ENCODE data around the gene CCNI2. TPM values are rescaled to one million over a fixed set of nuclear protein-coding genes. Genes with fewer than 3 reads are reported as not detected.
A peak's percentile ranks its signal among the peaks of the same experiment; 100 is the strongest.

The CCNI2 gene
- total RNA-seq, 2 experiments from 2014 or later, result 6.9 to 8.4 TPM

DNA sequence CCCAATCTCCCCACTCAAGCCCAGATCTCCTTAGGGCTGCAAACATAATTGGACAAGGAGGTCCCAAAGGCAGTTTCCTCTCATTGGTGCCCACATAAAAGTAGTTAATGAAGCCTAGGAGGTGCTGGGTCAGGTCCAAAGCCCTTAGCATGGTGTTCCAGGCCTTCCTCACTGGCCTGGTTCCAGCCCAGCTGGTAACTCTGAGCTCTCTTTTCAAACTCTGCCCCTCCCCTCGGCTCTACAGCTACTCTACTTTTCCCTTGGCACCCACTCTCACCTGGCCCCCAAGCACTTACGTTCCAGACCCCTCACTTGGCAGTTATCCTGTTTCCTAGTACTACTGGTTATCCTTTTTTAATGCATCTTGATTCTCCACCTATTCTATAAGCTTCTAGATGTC, 19.9 kb downstream of the CCNI2 start:
- H3K27me3 Mint-ChIP-seq, result no peaks in the 10 kb centered on the region
- no peak overlapping the region for H3K4me3 Mint-ChIP-seq
- no peaks in the 10 kb centered on the region for H3K4me1 Mint-ChIP-seq
- H3K27ac Mint-ChIP-seq, result no peak overlapping the region
- no peaks in the 10 kb centered on the region for H3K36me3 Mint-ChIP-seq
- DNase-seq, result no peak
- H3K9me3 Mint-ChIP-seq, result no peaks in the 10 kb centered on the region

DNA sequence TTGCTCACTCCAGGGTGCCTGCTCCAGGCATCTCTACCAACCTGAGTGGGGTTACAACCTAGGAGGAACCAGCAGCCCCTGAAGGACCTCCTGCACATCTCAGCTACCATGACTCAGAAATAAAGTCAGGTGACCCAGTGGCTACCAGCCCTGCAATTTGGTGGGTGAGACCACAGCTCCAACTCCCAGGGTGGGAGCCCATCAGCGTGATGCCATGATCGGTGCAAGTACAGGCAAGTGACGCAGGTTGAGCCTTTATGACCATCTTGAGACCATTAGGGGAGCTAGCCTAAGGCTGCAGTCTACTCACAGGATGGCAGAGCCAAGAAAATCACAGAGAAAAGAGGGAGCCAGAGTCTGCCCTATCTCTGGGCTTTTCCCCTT, 21.3 kb downstream of the CCNI2 start:
- Mint-ChIP-seq H3K9me3 (no peaks in the 10 kb centered on the region), H3K4me1 (no peaks in the 10 kb centered on the region), H3K36me3 (no peaks in the 10 kb centered on the region), H3K27me3 (no peaks in the 10 kb centered on the region), H3K4me3 (no peak overlapping the region), H3K27ac (no peak overlapping the region)
- DNase-seq, result no peak

DNA sequence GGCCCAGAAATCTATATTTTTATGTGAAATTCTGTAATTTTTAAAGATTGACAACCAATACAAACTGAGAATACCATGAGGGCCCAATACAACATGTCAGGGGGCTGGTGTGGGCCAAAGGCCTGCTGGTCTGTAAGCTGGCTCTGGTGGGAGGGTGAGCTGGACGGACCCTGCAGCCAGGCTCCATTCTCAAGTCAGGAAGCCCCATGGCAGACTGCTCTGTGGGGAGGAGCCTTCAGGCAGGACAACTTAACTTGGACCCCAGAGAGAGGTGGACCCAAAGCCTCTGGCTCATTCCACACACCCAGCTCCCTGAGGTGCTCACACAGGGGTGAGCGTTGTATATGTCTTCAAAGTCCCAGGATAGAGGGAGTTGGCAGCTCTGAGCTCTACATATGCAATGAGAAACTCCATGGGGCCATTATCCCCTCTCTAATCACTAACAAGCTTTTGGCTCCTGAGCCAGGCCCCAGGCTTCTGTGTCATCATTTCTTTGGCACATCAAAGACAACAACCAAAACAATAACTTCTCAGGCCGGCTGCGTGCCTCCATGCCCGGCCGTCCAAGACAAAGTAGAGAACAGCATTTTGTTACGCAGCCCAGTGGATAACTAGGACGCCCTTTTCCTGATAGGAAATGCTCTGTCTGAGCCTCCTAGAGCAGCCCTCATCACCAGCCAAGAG, 23.4 kb downstream of the CCNI2 start:
- Mint-ChIP-seq H3K27me3 (no peaks in the 10 kb centered on the region), H3K27ac (no peak overlapping the region), H3K9me3 (no peaks in the 10 kb centered on the region), H3K36me3 (no peaks in the 10 kb centered on the region), H3K4me3 (no peak overlapping the region), H3K4me1 (no peaks in the 10 kb centered on the region)
- DNase-seq, result no peak

DNA sequence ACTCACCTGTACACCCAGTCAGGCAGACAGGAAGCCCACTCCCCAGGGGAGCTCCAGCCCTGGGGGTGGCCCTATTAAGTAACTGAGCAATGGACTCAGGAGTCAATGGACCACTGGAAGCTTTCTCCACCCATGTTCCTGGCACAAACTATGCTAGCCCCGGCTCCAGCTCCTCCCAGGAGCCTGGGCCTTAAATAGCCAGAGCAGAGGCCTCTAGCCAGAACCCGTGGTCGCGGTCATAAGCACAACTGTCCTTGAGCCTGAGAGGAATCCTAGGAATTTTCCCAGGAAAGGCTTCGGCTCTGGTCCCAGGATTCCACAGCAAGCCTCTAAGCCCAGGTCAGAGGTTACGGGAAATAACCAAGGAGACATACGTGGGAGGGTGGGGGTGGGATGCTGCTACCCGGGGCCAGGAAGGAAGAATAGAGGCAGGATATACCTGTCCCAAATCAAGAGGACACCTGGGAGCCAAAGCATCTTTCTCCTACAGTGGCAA, 24.3 kb downstream of the CCNI2 start:
- peaks cover 3% of the 10 kb centered on the region for H3K4me1 Mint-ChIP-seq
- DNase-seq, result no peak
- H3K27ac Mint-ChIP-seq, result no peak overlapping the region
- H3K36me3 Mint-ChIP-seq, result no peaks in the 10 kb centered on the region
- H3K4me3 Mint-ChIP-seq, result no peak overlapping the region
- no peaks in the 10 kb centered on the region for H3K9me3 Mint-ChIP-seq
- H3K27me3 Mint-ChIP-seq, result no peaks in the 10 kb centered on the region

DNA sequence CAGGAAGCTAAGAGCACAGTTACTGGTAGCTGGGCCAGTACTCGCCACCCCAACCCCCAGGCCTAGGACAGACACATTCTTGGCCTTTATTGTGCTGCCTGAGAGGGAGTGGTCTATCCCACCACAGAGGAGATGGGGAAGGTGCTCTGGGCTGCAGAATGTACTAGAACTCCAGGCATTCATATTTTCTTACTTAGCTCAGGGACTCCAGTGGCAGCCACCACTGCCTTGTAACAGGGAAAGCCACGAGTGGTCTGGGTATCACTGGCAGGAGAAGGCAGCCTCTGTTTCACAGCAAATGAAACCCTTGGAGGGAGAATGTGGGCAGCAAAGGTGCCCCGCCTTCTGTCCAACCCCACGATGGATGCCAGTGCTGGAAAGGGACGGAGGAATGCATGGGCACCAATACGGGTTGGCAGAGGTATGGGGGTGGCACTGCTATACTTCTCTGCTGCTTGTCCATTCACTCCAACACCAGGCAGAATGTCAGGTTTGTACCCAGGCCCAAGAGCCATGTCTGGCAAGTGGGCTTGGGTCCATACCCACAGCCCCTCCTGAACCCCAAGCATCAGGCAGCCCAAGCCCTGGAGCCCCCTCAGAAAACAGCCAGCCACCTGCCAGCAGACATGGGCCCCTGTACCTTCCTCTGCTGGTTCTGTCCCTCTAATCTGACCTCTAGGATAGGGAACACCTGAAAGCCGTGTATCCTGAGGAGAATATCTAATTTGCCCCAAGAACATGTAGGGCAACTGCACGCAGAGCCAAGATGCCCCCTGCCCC, 25.3 kb downstream of the CCNI2 start:
- Mint-ChIP-seq H3K36me3 (no peaks in the 10 kb centered on the region), H3K27ac (no peak overlapping the region), H3K27me3 (no peaks in the 10 kb centered on the region), H3K9me3 (no peaks in the 10 kb centered on the region), H3K4me1 (peaks cover 3% of the 10 kb centered on the region), H3K4me3 (no peak overlapping the region)
- DNase-seq, result no peak

DNA sequence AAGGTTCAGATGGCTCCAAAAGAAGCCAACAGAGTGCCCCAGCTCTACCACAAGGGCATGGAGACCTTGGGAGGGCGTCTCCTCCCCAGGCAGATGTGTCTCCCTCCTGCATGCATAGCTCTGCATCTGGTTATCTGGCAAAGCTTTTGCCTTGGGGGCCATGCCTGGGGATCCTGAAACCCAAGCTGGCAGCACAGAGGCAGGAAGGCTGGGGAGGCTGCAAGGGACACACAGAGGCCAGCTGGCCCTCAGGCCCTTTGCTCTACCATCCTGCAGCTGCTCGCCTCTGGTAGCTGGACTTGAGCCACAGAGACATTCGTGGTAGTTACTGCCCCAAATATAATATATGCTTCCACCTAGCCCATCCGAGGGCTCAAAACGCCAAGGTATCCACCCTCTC, 25.9 kb downstream of the CCNI2 start:
- Mint-ChIP-seq H3K27ac (no peak overlapping the region), H3K4me1 (peaks cover 3% of the 10 kb centered on the region), H3K36me3 (no peaks in the 10 kb centered on the region), H3K9me3 (no peaks in the 10 kb centered on the region), H3K4me3 (no peak overlapping the region), H3K27me3 (peaks cover 5% of the 10 kb centered on the region)
- DNase-seq, result no peak

DNA sequence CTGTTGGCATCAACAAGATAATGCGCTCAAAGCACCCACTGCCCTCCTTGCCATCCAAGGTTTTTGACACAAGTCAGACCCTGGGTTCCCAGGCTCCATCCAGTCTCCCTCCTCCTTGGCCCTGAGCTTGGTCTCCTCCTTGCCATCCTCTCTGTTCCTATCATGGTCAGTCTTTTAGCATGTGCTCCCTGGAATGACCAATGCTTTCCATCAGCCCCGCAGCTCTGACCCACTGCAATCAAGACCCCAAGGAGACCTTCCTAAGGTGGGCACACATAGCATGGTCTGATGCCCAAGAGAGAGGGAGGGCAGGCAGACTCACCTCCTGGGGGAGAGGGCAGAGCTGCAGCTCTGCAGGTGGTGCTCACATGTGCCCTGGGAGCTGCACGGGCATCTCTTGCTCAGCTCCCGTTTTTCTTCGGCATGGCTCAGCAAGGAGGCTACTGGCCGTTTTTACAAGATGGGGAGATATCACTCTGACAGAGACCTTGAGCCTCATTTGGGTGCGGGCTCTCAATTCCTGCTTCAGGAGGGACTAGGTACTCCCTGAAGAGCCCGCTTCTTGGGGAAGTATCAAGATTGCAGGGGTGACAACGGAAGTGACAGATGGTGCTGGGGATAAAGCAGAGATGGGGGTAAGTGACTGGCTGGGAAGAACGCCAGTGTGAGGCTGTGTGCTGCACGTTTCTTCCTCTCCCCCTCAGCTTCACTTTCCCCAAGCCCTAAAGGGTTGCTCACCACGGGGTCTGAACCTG, 26.6 kb downstream of the CCNI2 start:
- Mint-ChIP-seq H3K4me3 (no peak overlapping the region), H3K27me3 (peaks cover 11% of the 10 kb centered on the region), H3K4me1 (peaks cover 5% of the 10 kb centered on the region), H3K9me3 (no peaks in the 10 kb centered on the region), H3K36me3 (no peaks in the 10 kb centered on the region), H3K27ac (no peak overlapping the region)
- DNase-seq, result no peak

DNA sequence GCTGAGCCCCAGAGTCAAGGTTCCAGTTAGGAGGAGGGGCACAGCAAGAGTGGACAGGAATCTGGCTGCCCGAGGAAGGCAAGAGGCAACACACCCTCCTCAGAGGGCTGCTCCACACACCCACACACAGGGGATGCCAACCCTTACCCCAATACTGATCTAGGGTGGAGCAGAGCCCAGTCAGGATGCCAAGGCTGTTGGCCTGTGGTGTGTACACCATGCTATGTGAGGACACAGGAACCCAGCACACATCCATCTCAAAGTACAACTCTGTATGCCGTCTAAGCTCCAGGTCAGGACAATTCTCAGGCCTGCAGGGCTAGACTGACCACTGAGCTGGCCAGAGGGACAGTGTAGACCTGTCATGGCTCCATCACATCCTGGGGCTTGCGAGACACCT, 27.2 kb downstream of the CCNI2 start:
- Mint-ChIP-seq H3K4me1 (peaks cover 5% of the 10 kb centered on the region), H3K4me3 (no peak overlapping the region), H3K27me3 (peaks cover 18% of the 10 kb centered on the region), H3K9me3 (no peaks in the 10 kb centered on the region), H3K27ac (no peak overlapping the region), H3K36me3 (no peaks in the 10 kb centered on the region)
- DNase-seq, result no peak

DNA sequence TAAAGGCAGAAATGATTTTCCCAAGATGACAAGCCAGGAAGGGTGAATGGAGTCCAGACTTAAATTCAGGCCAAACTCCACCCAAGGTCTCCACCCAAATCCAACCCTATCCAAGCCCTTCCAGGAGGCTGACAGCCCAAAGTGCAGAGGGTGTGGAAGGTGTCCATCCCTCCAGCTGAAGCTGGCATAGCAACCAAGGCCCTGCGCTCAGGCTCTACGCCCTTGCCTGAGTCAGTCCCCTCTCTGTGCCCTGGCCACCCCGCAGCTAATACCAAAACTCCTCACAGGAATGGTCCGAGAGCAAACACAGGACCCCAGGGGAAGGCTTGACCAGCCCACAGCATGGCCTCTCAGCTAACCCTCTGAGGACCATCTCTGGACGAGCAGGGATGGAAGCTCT, 27.7 kb downstream of the CCNI2 start:
- DNase-seq, result no peak
- peaks cover 6% of the 10 kb centered on the region for H3K4me1 Mint-ChIP-seq
- H3K27me3 Mint-ChIP-seq, result peaks cover 22% of the 10 kb centered on the region
- H3K9me3 Mint-ChIP-seq, result no peaks in the 10 kb centered on the region
- no peaks in the 10 kb centered on the region for H3K36me3 Mint-ChIP-seq
- no peak overlapping the region for H3K4me3 Mint-ChIP-seq
- no peak overlapping the region for H3K27ac Mint-ChIP-seq

DNA sequence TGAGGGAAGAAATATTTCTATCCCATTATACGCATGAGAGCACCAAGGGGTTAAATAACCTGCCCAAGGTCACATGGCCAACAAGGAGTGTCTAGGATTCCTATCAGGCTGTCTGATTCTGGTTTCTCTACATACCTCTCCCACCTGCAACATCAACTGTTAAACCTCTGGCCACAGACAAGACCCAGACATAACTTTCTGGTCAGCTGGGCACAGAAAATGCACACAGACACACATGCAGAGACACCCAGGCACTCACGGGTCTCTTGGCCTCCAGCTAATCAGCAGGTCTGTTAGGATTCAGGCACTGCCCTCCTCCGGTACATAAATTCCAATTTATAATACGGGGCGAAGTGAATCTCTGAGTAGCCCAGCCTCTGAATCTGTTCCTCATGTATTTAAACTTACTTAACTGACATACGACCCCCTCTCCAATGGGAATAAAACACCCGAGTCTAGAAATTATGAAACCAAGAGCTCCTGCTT, 28.3 kb downstream of the CCNI2 start:
- no peak for DNase-seq
- peaks cover 23% of the 10 kb centered on the region for H3K27me3 Mint-ChIP-seq
- no peak overlapping the region for H3K27ac Mint-ChIP-seq
- H3K4me3 Mint-ChIP-seq, result peak overlapping the region; percentile 12
- H3K36me3 Mint-ChIP-seq, result no peaks in the 10 kb centered on the region
- H3K9me3 Mint-ChIP-seq, result no peaks in the 10 kb centered on the region
- H3K4me1 Mint-ChIP-seq, result peaks cover 8% of the 10 kb centered on the region

DNA sequence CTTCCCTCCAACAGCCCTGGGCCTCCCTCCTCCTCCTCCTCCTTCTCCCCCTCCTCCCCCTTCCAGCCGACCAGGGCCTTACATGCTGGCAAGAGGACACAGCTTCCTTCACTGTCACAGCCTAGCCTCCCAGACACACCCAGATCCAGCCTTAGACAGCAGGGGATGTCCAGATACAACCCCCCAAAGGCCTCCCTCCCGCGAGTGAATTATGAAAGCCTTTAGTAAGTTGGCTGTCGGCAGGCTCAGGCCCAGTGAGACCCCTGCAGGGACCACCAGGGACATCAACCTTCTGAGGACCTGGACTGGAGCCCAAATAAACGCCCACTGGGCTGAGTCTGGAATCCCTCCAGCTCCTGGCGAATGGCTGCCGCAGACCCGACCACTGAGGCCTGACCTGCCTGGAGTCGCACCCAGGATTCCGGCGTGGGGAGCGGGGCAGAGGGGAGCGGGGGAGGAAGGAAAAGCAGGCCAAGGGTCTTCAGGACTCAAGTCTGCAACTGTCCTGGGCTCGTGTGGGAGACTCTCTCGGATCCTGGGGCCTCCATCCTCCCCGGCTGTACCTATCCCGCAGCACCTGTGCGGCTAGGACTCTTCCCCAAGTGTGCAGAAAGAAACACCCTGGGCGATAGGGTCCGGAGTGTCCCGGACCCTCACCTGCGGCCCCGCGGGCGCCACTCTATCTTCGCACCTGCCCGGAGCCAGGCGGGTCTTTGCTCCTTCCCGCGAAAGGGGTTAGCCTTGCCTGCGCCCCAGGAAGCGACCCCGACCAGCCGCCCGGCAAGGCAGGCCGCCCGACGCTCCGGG, 29.1 kb downstream of the CCNI2 start:
- Mint-ChIP-seq H3K36me3 (no peaks in the 10 kb centered on the region), H3K4me1 (peaks cover 13% of the 10 kb centered on the region), H3K27me3 (peaks cover 30% of the 10 kb centered on the region), H3K27ac (no peak overlapping the region), H3K4me3 (peak overlapping the region; percentile 66), H3K9me3 (no peaks in the 10 kb centered on the region)
- DNase-seq, result peak; percentile 8

DNA sequence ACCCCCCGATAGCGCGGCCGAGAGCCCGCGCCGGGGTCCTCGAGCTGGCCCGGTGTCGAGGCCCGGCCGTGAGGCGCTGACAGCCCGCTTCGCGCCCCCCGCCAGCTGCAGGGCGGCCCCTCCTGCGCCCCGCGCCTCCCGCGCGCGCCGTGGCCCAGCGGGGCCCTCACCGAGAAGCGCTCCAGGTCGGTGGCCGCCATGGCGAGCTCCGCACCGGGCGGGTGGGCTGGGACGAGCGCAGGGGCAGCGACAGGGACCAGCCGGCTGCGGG, 29.6 kb downstream of the CCNI2 start:
- Mint-ChIP-seq H3K4me1 (peaks cover 13% of the 10 kb centered on the region), H3K27ac (no peak overlapping the region), H3K36me3 (no peaks in the 10 kb centered on the region), H3K27me3 (peaks cover 35% of the 10 kb centered on the region), H3K4me3 (no peak overlapping the region), H3K9me3 (no peaks in the 10 kb centered on the region)
- DNase-seq, result peak; percentile 12

DNA sequence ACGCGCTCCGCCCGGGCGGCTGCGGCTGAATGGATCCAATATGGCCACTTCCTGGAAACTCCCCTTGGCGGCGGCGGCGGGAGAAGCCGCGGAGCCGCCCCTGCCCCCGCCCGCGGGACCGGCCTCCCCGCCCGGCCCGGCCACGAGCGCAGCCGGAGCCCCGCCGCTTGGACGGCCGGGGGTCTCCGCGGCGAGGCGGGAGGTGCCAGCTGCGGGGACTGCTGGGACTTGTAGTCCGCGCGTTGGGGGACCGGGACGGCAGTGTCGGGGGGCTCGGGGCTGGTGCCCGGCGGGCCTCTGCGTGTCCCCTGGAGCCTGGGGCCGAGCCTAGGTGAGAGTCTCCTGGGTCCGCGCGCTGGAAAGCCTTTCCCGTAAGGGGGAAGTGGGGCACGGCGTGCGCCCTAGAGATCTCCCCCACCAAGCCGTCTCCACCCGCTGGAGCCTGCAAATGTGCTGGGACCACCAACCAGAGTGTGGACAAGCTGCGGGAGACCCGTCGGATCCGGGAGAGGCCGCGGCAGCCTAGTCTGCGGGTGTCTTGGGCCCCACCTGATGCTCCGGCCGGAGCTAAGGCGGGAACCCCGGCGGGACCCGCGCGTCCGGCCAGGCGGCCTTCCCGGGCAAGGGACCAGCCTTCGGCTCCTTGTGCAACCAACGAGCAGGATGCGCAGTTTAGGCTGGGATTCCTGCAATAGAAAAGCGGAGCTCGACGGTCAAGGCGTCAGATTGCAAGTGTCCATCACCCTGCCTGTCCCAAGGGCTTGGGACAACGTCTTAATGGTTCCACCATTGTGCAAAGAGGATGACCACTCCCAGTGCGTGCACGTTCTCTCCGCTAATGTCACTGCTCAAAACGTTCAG, 30.2 kb downstream of the CCNI2 start, which contains the start of gene SEPTIN8:
Gene SEPTIN8, minus strand, starts transcription at position 31 of the 861 bp plus-strand sequence. CDS start 102 bp downstream, outside the sequence.
- H3K27me3 Mint-ChIP-seq, result peaks cover 41% of the 10 kb centered on the region
- no peaks in the 10 kb centered on the region for H3K36me3 Mint-ChIP-seq
- H3K4me1 Mint-ChIP-seq, result peaks cover 13% of the 10 kb centered on the region
- H3K9me3 Mint-ChIP-seq, result no peaks in the 10 kb centered on the region
- H3K27ac Mint-ChIP-seq, result no peak within 1 kb of the TSS
- H3K4me3 Mint-ChIP-seq, result peak within 1 kb of the TSS; percentile 70
- DNase-seq, result peak; percentile 57

DNA sequence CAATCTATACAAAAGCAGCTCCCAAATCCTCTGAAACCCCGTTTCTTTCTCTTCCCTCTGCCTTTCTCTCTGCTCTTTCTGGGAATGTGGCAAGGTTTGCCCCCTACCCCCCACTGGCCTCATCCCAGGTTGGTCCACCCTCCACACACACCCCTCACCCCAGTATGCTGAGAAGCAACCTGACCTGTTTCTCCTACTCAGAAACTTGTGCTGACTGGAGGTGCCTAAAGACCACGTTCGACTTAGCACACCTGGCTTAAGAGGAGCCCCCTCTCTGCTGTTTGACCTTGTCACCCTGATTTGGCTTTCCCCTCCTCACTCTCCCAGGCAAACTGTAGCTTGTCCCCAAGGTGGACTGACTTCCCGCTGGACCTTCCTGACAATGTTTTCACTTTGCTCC, 30.9 kb downstream of the CCNI2 start:
- Mint-ChIP-seq H3K36me3 (no peaks in the 10 kb centered on the region), H3K4me3 (peak overlapping the region; percentile 70), H3K27me3 (peaks cover 48% of the 10 kb centered on the region), H3K27ac (no peak overlapping the region), H3K9me3 (no peaks in the 10 kb centered on the region), H3K4me1 (peaks cover 13% of the 10 kb centered on the region)
- no peak for DNase-seq

Data from activated naive CD8-positive, alpha-beta T cell treated with anti-CD3 and anti-CD28 coated beads for 36 hours (primary cell).